HG03565 (cell line): ENCODE measurements around the gene TNPO3.
"Not testable (repeated sequence)": the region's sequence is repeated elsewhere in the genome, so short reads cannot be mapped to it uniquely, and the experiment has no call there.

Experiments used
- ATAC-seq: cut with Tn5 transposase; IDR thresholded peaks from one replicate; pipeline ENCODE4 v1.9.1; 2021; ENCODE audit warnings: mild to moderate bottlenecking, moderate library complexity; ENCODE audit not compliant: unreplicated experiment

TNPO3 gene

DNA sequence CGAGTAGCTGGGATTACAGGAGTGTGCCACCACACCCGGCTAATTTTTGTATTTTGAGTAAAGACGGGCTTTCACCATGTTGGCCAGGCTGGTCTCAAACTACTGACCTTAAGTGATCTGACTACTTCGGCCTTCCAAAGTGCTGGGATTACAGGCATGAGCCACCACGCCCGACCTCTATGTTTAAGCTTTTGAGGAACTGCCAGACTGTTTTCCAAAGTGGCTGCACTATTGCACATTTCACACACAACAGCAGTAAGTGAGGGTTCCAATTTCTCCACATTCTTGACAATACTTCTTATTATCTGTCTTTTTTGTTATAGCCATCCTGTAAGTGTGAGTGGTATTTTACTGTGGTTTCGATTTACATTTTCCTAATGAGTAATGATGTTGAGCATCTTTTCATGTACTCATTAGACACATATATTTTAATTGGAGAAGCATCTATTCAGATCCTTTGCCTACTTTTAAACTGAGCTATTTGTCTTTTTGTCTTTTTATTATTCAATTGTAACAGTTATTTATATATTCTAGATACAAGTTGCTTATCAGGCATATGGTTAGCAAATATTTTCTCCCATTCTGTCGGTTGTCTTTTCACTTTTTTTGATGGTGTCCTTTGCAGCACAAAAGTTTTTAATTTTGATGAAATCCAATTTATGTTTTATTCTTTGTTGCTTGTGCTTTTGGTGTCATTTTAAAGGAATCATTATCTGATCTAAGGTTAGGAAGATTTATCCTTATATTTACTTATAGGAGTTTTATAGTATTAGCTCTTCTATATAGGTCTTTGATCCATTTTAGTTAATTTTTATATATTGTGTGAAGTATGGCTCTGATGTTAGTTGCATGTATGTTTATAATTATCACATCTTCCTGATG lies 130.0 kb downstream of the TNPO3 start:
- no peak for ATAC-seq

DNA sequence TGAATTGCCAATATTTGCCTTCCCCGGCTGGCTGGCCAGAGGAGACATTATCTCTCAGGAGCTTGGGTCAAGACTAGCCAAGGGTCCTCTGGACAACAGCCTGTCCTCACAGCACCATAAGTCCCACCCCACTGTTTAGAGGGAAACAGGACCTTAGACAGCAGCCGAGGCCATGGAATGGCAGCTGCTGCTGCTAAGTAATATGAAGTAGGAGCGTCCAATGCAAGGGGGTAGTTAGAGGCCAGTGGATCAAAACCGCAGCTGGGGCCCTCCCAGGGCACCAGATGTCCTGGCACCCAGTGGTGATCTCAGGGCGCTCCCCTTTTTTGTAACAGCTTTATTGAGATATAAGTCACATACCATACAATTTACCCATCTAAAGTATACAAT lies 131.5 kb downstream of the TNPO3 start:
- ATAC-seq = no peak

DNA sequence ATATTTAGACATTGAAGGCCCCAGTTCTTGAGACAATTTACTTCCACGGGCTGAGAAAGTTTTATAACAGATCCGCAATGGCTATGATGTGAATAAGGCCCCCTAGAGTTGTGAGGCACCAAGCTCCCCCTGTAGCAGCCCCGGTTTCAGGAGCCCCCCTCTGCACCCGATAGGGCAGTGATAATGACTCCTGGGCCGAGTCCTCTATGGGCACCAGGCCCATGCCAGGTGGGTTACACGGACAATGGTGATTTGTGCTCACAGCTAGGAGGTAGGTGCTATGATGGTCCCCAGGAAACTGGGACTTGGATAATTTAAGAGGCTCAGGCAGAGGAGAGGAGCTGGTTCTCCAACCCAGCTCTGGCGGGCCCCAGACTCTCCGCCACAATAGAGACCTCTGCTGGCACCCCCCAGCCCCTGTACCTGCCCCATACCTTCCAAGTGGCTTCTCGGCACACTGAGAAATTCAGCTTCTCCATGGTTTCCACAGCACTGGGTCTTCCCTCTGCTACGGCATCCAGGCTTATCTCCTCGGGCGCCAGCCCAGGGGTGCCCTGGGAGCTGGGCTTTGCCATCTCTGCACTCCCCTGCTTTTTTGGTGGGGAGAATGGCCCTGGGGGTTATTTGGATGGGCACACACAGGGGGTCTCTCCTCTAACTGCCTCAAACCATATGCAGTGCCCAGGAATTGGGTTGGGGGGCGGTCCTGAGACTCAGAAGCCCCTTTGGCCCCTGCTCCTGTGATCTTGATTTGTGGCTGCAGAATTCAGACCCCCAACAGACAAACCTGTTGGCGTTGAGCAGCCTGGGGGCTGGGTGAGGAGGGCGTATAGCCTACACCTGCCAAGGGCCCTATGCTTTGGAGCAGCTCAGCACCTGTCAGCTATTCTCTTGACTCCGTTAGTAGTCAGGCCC lies 132.2 kb downstream of the TNPO3 start:
- ATAC-seq = no peak

DNA sequence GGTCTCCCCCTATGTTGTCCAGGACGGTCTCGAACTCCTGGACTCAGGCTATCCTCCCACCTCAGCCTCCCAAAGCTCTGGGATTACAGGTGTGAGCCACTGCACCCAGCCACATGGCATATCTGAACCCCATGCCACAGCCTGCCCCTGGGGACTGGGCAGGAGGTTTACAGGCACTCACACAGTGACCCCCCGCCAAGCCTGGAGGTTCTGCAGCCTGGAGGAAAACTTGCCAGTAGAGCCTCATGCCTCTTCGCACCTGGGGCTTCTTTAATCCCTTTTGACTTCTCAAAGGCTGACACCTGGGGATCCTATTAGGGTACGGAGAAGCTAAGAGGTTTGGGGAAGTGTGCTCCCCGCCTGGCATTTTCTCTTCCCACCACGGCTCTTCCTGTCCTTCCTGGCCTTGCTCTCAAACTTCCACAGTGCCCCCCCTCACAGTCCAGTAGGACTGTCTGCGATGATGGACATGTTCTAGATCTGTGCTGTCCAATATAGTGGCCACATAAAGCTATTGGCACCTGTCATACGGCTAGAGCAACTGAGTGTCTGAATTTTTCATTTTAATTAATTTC lies 133.0 kb downstream of the TNPO3 start:
- ATAC-seq = no peak

DNA sequence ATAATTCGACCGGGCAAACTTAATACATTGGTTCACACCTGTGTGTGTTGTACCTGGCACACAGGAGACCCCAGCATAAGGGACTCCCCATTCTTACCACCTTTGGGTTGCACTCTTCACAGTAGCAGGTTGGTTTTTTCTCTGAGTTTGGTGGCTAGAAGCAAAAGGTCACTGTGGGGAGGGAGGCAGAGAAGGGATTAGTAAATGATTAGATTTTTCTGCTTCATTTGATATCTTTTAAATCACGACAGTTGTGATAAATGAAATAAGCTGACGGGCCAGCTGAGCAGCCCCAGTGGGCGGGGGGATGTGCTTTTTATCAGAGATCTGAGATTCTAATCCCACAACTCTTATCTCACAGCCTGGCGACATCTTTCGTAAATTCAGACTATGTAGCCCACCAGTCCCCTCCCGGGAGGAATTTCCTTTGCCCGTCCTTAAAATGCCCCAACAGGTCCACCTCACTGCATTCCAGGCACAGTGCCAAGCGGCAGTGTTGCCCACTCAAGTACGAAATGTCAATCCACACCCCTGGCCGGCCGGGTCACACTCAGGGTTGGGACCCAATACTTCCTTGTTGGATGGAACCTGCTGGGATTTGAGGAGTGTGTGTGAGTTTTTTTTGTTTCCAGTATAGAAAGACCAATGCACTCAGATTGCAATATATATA lies 133.9 kb downstream of the TNPO3 start:
- no peak for ATAC-seq

DNA sequence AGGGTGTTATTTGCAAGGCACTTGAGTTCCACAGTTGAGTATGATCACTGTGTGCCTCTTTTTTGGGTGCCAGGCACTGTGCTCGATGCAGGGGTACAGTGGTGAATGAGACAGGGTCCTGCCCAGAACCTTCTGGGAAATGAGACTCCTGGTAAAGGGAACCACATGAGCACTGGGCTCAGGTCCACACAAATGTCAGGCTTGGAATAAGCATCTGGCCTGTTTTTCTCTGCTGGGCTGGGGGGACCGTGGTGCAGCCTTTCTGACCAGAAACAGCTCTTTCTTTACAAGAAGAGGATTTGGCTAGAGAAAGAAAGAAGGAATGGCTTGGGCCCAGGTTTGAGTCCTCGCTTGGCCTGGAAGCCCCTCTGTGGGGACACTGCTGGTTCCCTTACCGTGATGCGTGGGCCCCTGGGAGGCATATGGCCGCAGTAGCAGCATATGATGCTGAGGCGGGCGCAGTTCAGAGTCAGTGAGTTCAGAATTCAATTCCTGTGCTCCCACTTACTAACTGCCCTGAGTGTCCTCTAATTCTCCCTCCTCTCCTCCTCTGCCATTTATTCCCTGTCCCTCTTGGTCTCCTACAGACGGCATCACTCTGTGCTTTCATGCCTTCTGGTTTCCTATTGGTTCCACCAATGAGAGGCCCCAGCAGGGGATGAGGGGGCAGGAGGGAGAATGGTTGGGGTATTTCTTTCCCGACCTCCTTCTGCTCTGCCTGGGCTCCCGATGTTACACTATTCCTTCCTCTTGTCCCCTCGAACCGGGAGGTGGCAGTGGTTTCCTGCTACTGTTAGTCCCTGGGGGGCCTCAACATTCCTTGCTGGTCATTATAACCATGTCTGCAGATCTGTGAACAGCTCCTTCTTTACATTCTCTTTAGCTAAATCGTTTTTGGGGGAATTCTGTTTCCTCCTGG lies 134.8 kb downstream of the TNPO3 start:
- no peak for ATAC-seq

DNA sequence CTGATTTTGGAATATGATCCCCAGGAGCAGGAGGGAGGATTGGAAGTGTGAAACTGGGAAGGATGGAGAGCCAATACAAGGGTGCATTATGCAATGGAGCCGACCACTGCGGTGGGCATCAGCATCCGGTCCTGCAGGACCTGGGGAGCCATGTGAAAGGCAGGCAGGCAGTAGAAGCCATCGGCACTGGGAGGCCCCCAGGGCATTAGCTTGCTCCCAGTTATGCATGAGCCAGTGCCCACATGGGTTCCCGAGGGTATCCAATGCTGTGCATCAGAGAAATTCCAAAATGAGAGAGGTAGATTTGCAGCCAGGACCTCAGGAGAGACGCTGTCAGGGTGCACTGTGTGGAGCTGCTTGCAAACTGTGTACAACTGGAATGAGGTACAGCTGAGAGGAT lies 135.7 kb downstream of the TNPO3 start:
- ATAC-seq = no peak

DNA sequence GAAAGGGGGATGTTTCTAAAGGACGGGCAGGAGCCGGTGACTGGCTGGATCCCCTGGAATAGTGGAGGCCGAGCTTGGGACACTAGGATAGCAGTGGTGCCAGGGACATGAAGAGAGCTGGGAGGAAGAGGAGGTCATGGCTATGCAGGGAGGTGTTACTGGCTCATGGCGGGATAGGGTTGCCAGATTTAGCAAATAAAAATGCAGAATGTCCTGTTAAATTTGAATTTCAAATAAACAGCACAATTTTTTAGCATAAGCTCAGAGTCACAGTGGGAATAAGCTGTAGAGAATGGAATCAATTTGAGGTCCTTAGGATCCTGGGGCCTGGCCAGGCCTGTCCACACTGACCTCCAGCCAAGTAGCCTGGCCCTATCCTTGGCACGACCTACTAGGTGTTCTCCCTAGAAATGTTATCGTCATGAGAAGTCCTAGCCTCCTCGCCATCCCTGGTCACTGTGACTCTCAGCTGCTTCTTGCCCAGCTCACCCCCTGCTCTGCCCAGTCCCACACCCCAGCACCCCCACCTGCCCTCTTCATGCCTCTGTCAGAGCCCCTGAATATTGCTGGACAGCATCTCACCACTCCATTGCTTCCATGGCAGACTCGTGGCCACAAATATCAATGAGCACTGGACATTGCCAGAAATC lies 136.8 kb downstream of the TNPO3 start:
- no peak for ATAC-seq

DNA sequence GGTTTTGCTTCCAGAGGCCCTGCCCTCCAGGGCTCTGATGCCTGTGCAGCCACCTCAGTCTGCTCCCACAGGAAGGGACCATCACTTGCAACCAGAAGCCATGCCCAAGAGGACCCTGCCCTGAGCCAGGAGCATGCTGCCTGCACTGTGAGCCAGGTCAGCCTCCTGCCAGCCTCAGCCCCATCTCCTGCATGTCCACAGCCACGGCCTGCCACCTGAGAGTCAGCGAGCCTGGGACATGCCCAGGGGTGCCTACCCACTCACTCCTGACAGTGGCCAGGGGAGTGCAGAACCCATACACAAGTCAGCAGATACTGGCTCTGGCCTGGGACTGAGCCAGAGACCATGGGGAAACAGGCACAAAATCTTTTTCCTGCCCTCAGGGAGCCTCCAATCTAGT lies 137.8 kb downstream of the TNPO3 start:
- ATAC-seq = no peak

DNA sequence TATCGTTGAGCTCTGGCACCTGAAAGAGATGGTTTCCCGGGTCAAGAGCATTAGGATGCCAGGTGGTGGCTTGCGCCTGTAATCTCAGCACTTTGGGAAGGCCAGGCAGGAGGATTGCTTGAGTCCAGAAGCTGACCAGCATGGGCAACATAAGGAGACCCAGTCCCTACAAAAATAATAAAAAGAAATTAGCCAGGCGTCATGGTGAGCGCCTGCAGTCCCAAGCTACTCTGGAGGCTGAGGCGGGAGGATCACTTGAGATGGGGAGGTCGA lies 138.3 kb downstream of the TNPO3 start:
- ATAC-seq = no peak

DNA sequence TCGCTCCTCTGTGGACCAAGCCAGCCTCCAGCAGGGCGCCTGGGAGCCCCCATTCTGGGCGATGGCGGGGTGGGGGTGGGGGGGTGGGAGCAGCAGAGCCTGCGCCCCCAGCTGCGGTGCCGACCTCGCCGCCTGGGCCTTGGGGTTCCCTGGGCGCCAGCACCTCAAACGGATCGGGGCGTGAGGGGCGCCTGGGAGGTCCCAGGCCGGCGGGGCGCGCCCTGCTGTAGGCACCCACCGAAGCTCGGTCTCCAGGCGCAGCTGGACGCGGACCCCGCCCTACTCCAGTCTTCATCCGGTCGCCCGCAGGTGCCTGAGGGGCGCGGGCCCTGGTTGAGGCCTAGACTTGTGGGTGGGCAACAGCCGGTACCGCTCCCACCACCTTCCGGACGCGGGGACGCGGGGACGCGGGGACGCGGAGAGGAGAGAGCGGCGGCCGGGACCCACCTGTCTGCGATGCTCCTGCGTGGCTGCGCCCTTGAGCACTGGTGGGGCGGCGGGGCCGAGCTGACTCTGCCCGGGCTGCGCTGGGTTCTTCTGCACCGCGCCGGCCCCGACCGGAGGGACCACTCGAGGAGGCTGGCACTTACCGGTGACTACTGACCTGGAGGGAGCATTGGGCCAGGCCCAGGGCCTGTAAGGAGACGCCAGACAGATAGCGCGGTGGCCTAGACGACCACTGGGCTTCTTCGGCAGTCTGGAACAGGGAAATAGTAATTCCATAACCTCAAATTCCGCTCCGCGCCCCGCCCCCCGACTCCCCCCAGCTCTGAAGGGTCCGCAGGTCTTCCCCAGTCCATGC lies 138.9 kb downstream of the TNPO3 start:
- no peak for ATAC-seq

DNA sequence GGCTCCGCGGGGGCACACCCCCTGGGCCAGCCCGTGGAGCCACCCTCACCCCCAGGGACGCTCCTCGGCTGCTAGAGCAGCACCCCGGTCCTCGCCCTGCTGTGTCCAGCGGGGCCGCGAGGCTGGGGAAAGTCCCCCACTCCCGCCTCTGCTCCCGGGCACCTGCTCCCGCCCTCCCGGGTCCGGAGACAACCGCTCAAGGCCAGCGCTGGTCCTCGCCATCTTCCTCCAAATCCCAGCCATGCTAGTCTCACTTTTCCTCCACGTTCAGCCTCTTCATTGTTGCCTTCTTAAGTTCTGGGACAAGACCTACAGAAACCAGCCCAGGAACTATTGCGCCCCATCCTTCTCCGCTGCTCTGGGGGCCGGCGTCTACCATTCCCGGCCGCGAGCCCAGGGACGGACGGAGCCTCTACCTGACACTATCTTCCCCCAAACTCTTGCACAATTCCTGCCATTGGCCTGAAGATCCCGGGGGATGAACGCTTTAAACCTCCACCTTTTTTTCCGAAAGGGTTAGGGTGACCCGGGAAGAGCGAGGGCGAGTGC lies 139.6 kb downstream of the TNPO3 start:
- no peak for ATAC-seq

DNA sequence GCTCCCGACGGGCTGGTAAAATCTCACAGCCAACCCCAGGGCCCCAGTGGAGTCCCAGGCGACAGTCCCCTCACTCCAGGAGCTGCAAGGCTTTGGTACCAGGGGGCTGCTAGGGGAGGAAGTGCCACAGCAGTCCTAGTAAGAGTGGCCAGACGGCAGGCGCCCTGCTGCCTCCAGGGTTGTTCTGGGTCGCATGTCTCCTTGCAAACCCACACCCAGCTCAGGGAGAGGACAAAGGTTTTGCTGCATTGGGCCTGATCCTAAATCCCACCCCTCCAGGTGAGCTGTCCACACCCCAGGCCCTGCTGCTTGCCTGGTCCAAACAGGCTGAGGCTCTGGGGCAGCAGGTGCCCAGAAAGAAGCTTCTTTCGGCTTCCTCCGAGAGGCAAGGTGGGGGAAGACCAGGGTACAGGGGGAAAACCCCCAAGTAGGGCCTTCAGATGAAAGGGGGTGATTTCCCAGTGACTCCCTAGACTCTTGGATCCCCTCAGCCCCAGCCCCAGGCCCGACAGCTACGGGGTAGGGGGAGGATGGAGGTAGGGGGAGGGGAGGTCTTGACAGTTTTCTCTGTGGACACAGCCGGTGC lies 140.3 kb downstream of the TNPO3 start:
- no peak for ATAC-seq

DNA sequence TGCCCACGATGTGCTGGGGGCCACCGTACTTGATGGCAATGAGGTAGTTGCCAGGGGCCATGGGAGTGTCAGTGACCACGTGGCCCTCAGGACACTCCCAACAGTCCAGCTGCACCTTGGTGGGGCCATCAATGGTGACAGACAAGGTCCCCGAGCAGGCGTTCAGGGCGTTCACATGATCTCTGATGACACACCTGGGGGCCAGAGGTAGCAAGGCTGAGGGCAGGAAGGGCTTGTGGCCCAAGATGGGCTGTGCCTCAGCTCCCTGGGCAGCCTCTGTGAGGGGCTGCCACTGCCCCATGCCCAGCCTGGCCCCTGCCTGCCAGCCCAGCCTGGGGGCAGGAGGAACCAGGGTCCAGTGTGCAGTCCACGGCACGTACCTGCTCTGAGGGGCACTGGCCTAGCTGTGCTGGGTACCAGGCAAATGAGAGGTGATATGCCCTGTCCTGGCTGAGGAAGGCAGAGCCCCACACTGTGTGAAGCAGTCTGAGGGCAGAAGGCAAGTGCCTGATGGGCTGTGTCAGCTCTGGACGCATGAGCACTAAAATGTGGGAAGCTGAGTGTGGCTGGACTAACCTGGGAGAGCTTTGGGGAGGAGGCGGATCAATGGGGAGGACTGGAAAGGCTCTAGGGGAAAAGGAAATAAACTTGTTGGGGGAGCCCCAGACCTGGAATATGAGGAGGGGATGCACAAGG lies 140.9 kb downstream of the TNPO3 start:
- no peak for ATAC-seq

DNA sequence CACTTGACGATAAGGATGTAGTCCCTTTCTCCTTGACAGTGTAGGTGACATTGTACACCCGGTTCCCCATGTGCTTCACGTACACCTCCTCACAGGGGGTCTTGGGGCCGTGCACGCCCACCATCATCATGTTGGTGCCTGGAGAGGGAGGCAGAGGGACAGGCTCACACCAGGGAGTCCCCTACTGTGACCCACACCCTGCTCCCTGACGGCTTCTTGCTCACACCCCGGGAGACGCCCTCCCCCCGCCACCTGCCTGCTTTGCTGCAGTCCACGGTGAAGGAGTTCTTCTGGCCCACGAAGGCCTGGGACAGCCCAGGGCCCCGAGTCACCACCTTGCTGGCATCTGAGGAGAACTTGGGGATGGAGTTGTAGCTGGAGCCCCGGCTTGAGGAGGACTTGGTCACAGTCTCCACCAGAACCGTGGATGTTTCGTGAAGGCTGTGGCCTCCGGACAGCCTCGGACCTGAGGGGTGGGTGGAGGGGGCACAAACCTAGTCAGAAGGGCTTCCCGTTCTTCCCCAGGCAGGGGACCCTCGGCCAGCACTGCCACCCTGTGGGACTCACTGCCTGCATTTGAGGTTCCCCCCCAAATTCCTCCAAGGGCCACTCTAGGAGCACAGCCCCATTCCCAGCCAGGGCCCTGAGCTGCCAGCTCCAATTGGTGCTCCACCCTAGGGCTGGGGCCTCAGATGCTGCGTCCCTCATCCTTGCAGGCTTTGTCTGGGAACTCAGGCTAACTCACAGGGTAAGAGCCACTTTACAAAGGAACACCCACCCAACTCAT lies 142.0 kb downstream of the TNPO3 start:
- ATAC-seq = not testable (repeated sequence)

DNA sequence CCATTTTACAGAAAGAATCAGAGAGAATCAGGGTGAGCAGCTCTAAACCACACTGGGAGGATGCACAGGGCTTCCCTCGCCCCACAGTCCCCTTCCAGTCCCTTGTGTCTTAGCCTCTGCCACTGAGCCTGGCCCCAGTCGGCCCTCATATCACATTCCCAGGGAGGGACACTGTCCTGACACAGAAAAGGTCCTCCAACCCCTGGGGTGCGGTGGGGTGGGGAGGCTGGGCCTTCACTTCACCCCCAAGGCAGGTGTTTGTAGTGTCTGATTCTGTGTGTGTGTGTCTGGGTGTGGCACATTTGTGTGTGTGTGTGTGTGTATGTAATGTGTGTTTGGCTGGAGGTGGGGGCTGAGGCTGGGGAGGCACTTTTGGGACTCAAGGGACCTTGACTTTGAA lies 142.6 kb downstream of the TNPO3 start:
- ATAC-seq = no peak
